Inflammatory macrophage (primary cell): ENCODE measurements around the gene IFI27.
A peak's percentile ranks its signal among the peaks of the same experiment; 100 is the strongest.
"Not testable (repeated sequence)": the region's sequence is repeated elsewhere in the genome, so short reads cannot be mapped to it uniquely, and the experiment has no call there.

Experiments used
- DNase-seq, 2 donors: peaks; one replicate each; pipeline ENCODE4 v3.0.0-alpha.2; 2020 to 2022

The IFI27 gene

GRCh38 chr14:94156143-94156542 is 45.6 kb downstream of the IFI27 start:
- DNase-seq, result not testable (repeated sequence)

DNA sequence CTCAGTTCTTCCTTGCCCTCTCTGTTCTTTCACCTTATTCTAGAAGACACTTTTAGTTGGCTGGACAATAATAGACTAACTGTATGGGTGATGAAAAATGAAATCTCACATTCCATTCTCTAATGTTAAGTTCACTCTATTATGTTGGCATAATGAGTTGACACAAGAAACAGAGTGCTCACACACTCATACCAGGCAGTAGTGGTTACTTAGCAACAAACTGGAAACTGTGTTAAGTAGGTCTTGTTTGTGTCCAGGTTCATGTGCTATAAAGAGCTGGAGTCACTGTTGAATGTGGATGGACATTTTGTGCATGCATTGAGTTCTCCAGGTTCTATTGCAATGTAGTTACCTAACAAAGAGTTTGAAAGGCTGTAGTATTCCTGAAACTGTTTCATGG is 46.7 kb downstream of the IFI27 start:
- no peak for DNase-seq

GRCh38 chr14:94158239-94158883 is 47.8 kb downstream of the IFI27 start:
- DNase-seq, result no peak

DNA sequence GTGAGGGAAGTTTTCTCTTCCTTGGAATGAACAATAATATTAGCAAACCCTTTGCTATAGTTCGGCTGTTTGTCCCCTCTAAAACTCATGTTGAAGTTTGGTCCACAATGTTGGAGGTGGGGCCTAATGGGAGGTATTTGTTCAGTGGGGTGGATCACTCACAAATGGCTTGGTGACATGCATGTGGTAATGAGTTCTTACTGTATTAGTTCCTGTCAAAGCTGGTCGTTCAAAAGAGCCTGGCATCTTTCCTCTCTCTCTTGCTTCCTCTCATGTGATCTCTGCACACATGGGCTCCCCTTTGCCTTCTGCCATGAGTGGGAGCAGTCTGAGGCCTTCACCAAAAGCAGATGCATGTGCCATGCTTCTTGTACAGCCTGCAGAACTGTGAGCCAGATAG is 50.5 kb downstream of the IFI27 start:
- peak; percentile 36 to 50 for DNase-seq

DNA sequence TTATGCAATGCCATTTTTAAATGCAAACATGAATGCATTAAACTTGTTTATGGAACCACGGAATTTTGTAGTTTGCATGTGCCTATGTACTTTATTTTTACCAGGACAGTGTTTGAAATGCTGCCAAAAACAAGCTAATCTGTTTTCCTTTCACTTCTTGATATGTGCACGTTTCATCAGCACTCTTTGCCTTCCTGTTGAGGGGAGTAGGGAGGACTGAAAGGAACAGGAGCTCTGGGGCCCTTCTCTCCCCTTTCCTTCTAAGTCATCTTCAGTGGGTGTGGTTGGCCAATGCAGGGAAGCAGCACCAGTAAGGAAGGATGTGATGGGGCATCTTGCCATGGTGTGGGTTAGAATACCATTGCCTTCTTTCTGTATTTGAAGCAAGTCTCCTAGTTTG is 51.4 kb downstream of the IFI27 start:
- peak; percentile 7 to 26 for DNase-seq

GRCh38 chr14:94162466-94162865 is 51.9 kb downstream of the IFI27 start:
- DNase-seq, result no peak

GRCh38 chr14:94163796-94164195 is 53.3 kb downstream of the IFI27 start:
- peak; percentile 26 to 40 for DNase-seq

DNA sequence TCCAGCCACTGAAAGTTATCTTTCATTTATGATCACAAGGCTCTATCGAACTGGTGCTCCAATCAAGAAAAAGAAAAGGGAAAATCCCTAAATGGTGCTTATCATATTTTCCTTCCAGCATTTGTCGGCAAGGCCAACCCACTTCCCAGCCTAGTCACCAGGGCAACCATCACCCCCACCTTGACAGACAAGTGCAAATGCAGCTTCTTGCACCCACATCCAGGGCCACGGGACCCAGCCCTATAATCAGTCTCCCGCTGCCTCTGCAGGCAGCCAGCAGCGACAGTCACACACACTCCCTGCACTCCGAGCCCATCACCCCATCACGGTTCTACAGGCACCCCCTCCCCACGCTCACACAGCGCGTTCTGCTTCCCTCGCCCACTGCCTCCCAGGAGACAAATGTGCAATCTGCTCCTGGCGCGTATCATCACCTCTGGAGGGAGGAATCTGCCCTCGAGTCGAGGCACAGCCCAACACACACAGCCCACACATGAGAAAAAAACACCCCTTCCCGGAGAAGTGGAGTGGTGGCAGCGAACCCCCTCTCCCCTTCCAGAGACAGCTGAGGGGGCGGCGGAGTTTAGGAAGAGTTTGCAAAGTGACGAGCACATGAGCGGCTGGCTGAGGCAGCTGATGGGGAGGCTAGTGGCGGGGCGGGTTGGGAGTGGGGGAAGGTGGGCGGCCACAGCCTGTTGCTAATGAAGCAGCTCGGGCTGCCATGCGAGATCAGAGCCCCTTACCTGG is 54.3 kb downstream of the IFI27 start:
- DNase-seq, result no peak

DNA sequence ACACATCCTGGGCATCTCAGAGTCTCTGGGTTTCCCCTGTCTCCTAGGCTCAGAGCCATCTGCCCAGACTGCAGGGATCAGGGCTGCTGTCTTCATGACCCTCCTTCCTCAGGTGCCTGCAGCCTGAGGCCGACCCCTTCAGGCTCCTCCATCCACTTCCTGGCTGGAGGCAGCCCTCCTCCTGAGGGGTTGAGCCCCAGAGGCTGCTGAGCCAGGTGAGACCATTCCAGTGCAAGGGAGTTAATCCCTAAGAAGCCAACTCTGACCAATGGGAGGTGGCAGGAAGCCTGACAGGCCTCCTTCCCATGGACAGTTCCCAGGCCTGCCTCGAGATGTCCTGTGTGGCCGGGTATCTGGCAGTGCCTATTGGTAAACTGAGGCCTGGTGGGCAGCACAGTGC is 55.2 kb downstream of the IFI27 start:
- DNase-seq, result no peak
